Measurements from ENCODE around the gene TUBGCP5. TPM values are rescaled to one million over a fixed set of nuclear protein-coding genes. Genes with fewer than 3 reads are reported as not detected.
A peak's percentile ranks its signal among the peaks of the same experiment; 100 is the strongest.

TUBGCP5 gene
- total RNA-seq, 1 experiment from 2014 or later = 18.8 TPM

- peaks cover 8% of the 10 kb centered on the region for H3K27me3 Mint-ChIP-seq (ENCODE audit: low read depth)
- ChIA-PET POLR2A (no interaction called here), CTCF (interaction anchor here (0.8 to 1.0 kb wide), 2 partner anchors 76 kb away, joined by 3 read pairs; no protein-coding TSS in a partner anchor)
- no peak overlapping the region for H3K4me3 Mint-ChIP-seq
- H3K9me3 Mint-ChIP-seq = 0 out of 2 replicates have a peak, but pooled peaks cover 4% of the 10 kb centered on the region
- DNase-seq (ENCODE audit: low spot score) (no peak), ATAC-seq (no peak)
- H3K4me1 Mint-ChIP-seq = peaks cover 5% of the 10 kb centered on the region
- TF ChIP-seq NR2C2 (CRISPR knock-in tag; IDR thresholded peaks at IDR 0.05) = no peak
- no peak for TF ChIP-seq E2F4 (CRISPR knock-in tag; IDR thresholded peaks at IDR 0.05; ENCODE audit: borderline replicate concordance, low read depth)
- no peak for TF ChIP-seq CREM (CRISPR knock-in tag; IDR thresholded peaks at IDR 0.05)
- no peak for TF ChIP-seq ELF4 (CRISPR knock-in tag; IDR thresholded peaks at IDR 0.05; ENCODE audit: low read depth)
- TF ChIP-seq FOXJ3 (CRISPR knock-in tag; IDR thresholded peaks at IDR 0.05; ENCODE audit: borderline replicate concordance) = no peak
- TF ChIP-seq SMAD3 (CRISPR knock-in tag; IDR thresholded peaks at IDR 0.05; ENCODE audit: borderline replicate concordance) = no peak
- TF ChIP-seq JAZF1 (CRISPR knock-in tag; IDR thresholded peaks at IDR 0.05) = no peak
- TF ChIP-seq PRRX2 (CRISPR knock-in tag; IDR thresholded peaks at IDR 0.05) = no peak
- no peak for TF ChIP-seq PRDM15 (CRISPR knock-in tag; IDR thresholded peaks at IDR 0.05)
- no peak for TF ChIP-seq RORB (CRISPR knock-in tag; IDR thresholded peaks at IDR 0.05)
- TF ChIP-seq NFATC4 (CRISPR knock-in tag; IDR thresholded peaks at IDR 0.05) = no peak
- peaks cover 3% of the 10 kb centered on the region; the same call in 1 of the 2 replicates for H3K36me3 Mint-ChIP-seq
- peak overlapping the region; percentile 8; the same call in 1 of the 2 replicates for H3K27ac Mint-ChIP-seq
Observed at GRCh38 chr15:22960126-22960525, 79.2 kb downstream of the TUBGCP5 start.

GRCh38 chr15:22959321-22960101 is 79.9 kb downstream of the TUBGCP5 start:
- Mint-ChIP-seq H3K4me3 (no peak overlapping the region), H3K27me3 (ENCODE audit: low read depth) (peaks cover 14% of the 10 kb centered on the region), H3K36me3 (peaks cover 3% of the 10 kb centered on the region; the same call in 1 of the 2 replicates), H3K27ac (no peak overlapping the region), H3K4me1 (peaks cover 5% of the 10 kb centered on the region), H3K9me3 (0 out of 2 replicates have a peak, but pooled peaks cover 4% of the 10 kb centered on the region)
- ChIA-PET POLR2A (no interaction called here), CTCF (interaction anchor here (1.0 kb wide), 1 partner anchor 76 kb away, joined by 3 read pairs; no protein-coding TSS in a partner anchor)
- DNase-seq (ENCODE audit: low spot score) (no peak), ATAC-seq (no peak)
- TF ChIP-seq E2F4 (CRISPR knock-in tag; IDR thresholded peaks at IDR 0.05; ENCODE audit: borderline replicate concordance, low read depth) (no peak), ETV6 (CRISPR knock-in tag; IDR thresholded peaks at IDR 0.05) (no peak), NFE2L1 (CRISPR knock-in tag; IDR thresholded peaks at IDR 0.05) (no peak), ESRRA (CRISPR knock-in tag; IDR thresholded peaks at IDR 0.05; ENCODE audit: borderline replicate concordance) (no peak), NR3C1 (CRISPR knock-in tag; conservative IDR thresholded peaks at IDR 0.05; ENCODE audit: low read depth) (no peak), USF2 (CRISPR knock-in tag; IDR thresholded peaks at IDR 0.05) (no peak), ZNF121 (CRISPR knock-in tag; IDR thresholded peaks at IDR 0.05) (no peak), CTCF (IDR thresholded peaks at IDR 0.05) (no peak), ERG (CRISPR knock-in tag; IDR thresholded peaks at IDR 0.05) (no peak), NR1H2 (CRISPR knock-in tag; IDR thresholded peaks at IDR 0.05) (no peak), ATF6 (CRISPR knock-in tag; IDR thresholded peaks at IDR 0.05) (no peak)

Data from WTC11 (cell line).